Fibroblast of lung (primary cell): ENCODE results near the gene PSMG2. TPM values are rescaled to one million over a fixed set of nuclear protein-coding genes. Genes with fewer than 3 reads are reported as not detected.

Source experiments
- DNase-seq, 2 donors: peaks; one replicate each; pipeline versions ENCODE4 v3.0.0 to v3.0.0-alpha.2; 2010; ENCODE audit warnings: low read depth in 2 of 2
- H2AFZ ChIP-seq: 2 replicates; pipeline ENCODE4 v1.5.1; 2012; ENCODE audit warnings: low read length, control low read depth, inconsistent platforms
- H3K27ac ChIP-seq: 2 replicates; pipeline ENCODE4 v1.5.1; 2011; ENCODE audit warnings: low read length, control low read depth; ENCODE audit not compliant: insufficient read depth
- H3K27me3 ChIP-seq: 2 replicates; pipeline ENCODE4 v1.5.1; 2011; ENCODE audit warnings: mild to moderate bottlenecking, low read length; ENCODE audit not compliant: control insufficient read depth, insufficient read depth
- H3K36me3 ChIP-seq: 2 replicates; pipeline ENCODE4 v1.5.1; 2011; ENCODE audit warnings: low read length; ENCODE audit not compliant: control insufficient read depth, insufficient read depth
- H3K4me1 ChIP-seq: 2 replicates; pipeline ENCODE4 v1.5.1; 2011; ENCODE audit warnings: low read length; ENCODE audit not compliant: control insufficient read depth, insufficient read depth; ENCODE audit errors: extremely low read depth
- H3K4me2 ChIP-seq: 2 replicates; pipeline ENCODE4 v1.5.1; 2011; ENCODE audit warnings: low read length, control low read depth; ENCODE audit not compliant: insufficient read depth; ENCODE audit errors: extremely low read depth
- H3K4me3 ChIP-seq, 4 experiments: fragments of 200-600 bp in 1 of 4; sonication (generic) in 1 of 4; replicated peaks in 1 of 4; 2 replicates each; pipeline ENCODE4 v1.5.1; 2011 to 2016; ENCODE audit warnings: low read length in 4 of 4, low read depth in 3 of 4, mild to moderate bottlenecking in 3 of 4, control low read depth in 2 of 4, inconsistent platforms in 1 of 4, mixed read lengths in 1 of 4; ENCODE audit not compliant: insufficient read depth in 1 of 4; ENCODE audit errors: control extremely low read depth in 1 of 4
- H3K79me2 ChIP-seq: 2 replicates; pipeline ENCODE4 v1.5.1; 2012; ENCODE audit warnings: mild to moderate bottlenecking, low read length, inconsistent platforms; ENCODE audit not compliant: control insufficient read depth, insufficient read depth
- H3K9ac ChIP-seq: 2 replicates; pipeline ENCODE4 v1.5.1; 2011; ENCODE audit warnings: mild to moderate bottlenecking, low read length, control low read depth; ENCODE audit not compliant: insufficient read depth
- H3K9me3 ChIP-seq: 2 replicates; pipeline ENCODE4 v1.5.1; 2012; ENCODE audit warnings: low read depth, low read length; ENCODE audit not compliant: control insufficient read depth, insufficient read depth
- H4K20me1 ChIP-seq: 2 replicates; pipeline ENCODE4 v1.5.1; 2011; ENCODE audit warnings: low read length; ENCODE audit not compliant: control insufficient read depth, insufficient read depth; ENCODE audit errors: extremely low read depth
- EZH2 ChIP-seq: IDR thresholded peaks from 2 replicates; pipeline ENCODE4 v1.5.1; 2012; ENCODE audit warnings: low read length, control low read depth, mild to moderate bottlenecking; ENCODE audit errors: missing control alignments
- polyA plus RNA-seq, 2 donors: library from polyadenylated mRNA; depleted of rRNA in 1 of 2; stranded (reverse) in 1 of 2; unstranded in 1 of 2; fragments of >200 nt; gene quantifications; 2 replicates each; pipeline ENCODE4 v1.2.1, GENCODE V29; 2011 to 2012; ENCODE audit warnings: missing spikeins in 1 of 2
- total RNA-seq: library from RNA; depleted of rRNA; stranded (reverse); fragments of >200 nt; gene quantifications from 2 replicates; pipeline ENCODE4 v1.2.1, GENCODE V29; 2014
- TF ChIP-seq, protein P1 (sequence below), 2 donors: IDR thresholded peaks in 1 of 2; conservative IDR thresholded peaks in 1 of 2; 1 replicate in 1 of 2; 2 replicates in 1 of 2; pipeline ENCODE4 v1.5.1; 2011 to 2012; ENCODE audit warnings: low read length in 2 of 2, control low read depth in 1 of 2, inconsistent platforms in 1 of 2, low read depth in 1 of 2, mild to moderate bottlenecking in 1 of 2

The PSMG2 gene
- total and polyA plus RNA-seq, 2 donors (not counting 1 experiment from before 2014, with no cell fraction given): 72.8 to 79.4 TPM

DNA sequence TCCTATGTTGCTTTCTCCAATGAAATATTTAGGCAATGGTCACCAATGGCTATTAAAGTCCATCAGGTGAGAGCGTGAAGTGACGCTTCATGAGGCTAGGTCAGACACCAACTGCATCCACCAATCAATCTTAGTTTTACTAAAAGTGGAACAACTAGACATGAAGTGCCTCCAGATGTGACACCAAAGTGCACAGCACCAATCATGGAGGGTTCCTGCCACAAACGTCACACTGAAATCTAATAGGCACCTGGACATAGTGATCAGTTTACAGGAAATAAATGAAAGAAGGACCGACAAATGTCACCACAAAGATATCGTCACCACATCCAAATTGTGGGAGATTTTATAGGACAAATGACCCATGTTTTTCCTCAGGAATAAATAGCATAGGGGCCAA is 70.5 kb downstream of the PSMG2 start:
- H3K4me2 ChIP-seq: no peak overlapping the region
- H4K20me1 ChIP-seq: no peaks in the 10 kb centered on the region
- no peak overlapping the region for H3K4me3 ChIP-seq
- H3K27ac ChIP-seq: no peak overlapping the region
- H3K9ac ChIP-seq: no peak overlapping the region
- H3K79me2 ChIP-seq: no peaks in the 10 kb centered on the region
- no peak for TF ChIP-seq EZH2
- TF ChIP-seq, protein P1, sequence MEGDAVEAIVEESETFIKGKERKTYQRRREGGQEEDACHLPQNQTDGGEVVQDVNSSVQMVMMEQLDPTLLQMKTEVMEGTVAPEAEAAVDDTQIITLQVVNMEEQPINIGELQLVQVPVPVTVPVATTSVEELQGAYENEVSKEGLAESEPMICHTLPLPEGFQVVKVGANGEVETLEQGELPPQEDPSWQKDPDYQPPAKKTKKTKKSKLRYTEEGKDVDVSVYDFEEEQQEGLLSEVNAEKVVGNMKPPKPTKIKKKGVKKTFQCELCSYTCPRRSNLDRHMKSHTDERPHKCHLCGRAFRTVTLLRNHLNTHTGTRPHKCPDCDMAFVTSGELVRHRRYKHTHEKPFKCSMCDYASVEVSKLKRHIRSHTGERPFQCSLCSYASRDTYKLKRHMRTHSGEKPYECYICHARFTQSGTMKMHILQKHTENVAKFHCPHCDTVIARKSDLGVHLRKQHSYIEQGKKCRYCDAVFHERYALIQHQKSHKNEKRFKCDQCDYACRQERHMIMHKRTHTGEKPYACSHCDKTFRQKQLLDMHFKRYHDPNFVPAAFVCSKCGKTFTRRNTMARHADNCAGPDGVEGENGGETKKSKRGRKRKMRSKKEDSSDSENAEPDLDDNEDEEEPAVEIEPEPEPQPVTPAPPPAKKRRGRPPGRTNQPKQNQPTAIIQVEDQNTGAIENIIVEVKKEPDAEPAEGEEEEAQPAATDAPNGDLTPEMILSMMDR (conservative IDR thresholded peaks at IDR 0.05 in 1 of 2, IDR thresholded peaks at IDR 0.05 in 1 of 2; ENCODE audit: low read depth in 1 of 2, low read length in 2 of 2): no peak
- H3K27me3 ChIP-seq: no peaks in the 10 kb centered on the region
- no peaks in the 10 kb centered on the region for H3K9me3 ChIP-seq
- H3K4me1 ChIP-seq: no peaks in the 10 kb centered on the region
- no peaks in the 10 kb centered on the region for H3K36me3 ChIP-seq
- no peak for DNase-seq
- no peak overlapping the region for H2AFZ ChIP-seq

GRCh38 chr18:12774982-12775381 is 72.1 kb downstream of the PSMG2 start:
- H3K4me2 ChIP-seq: no peak overlapping the region
- H3K9ac ChIP-seq: no peak overlapping the region
- TF ChIP-seq, protein P1 (conservative IDR thresholded peaks at IDR 0.05 in 1 of 2, IDR thresholded peaks at IDR 0.05 in 1 of 2; ENCODE audit: low read depth in 1 of 2, low read length in 2 of 2): no peak
- no peak for TF ChIP-seq EZH2
- no peaks in the 10 kb centered on the region for H3K79me2 ChIP-seq
- H2AFZ ChIP-seq: no peak overlapping the region
- H3K4me3 ChIP-seq: no peak overlapping the region
- no peaks in the 10 kb centered on the region for H3K9me3 ChIP-seq
- H3K27ac ChIP-seq: no peak overlapping the region
- no peaks in the 10 kb centered on the region for H4K20me1 ChIP-seq
- H3K27me3 ChIP-seq: no peaks in the 10 kb centered on the region
- H3K4me1 ChIP-seq: no peaks in the 10 kb centered on the region
- H3K36me3 ChIP-seq: no peaks in the 10 kb centered on the region
- no peak for DNase-seq

Other genes with a start within 250 kb of the PSMG2 start
- 28.8 and 31.0 TPM in 2 replicates for gene SPIRE1, start 44.9 kb upstream of the PSMG2 start, total RNA-seq
- 16.5 and 19.0 TPM in 2 replicates for gene SPIRE1, start 44.9 kb upstream of the PSMG2 start, polyA plus RNA-seq
- 8.1 and 8.5 TPM in 2 replicates for gene CEP76, start 319 bp upstream of the PSMG2 start, total RNA-seq
- 5.2 and 7.5 TPM in 2 replicates for gene CEP76, start 319 bp upstream of the PSMG2 start, polyA plus RNA-seq
- 23.6 and 24.1 TPM in 2 replicates for gene PTPN2, start 181.2 kb downstream of the PSMG2 start, total RNA-seq
- gene PTPN2, start 181.2 kb downstream of the PSMG2 start, polyA plus RNA-seq: 18.7 and 23.7 TPM in 2 replicates
- gene SEH1L, start 245.0 kb downstream of the PSMG2 start, total RNA-seq: 40.6 and 43.9 TPM in 2 replicates
- 52.7 and 56.0 TPM in 2 replicates for gene SEH1L, start 245.0 kb downstream of the PSMG2 start, polyA plus RNA-seq